Endothelial cell (in vitro differentiated cells): ENCODE data around the gene MGAT4D. TPM values are rescaled to one million over a fixed set of nuclear protein-coding genes. Genes with fewer than 3 reads are reported as not detected.
"Not testable (repeated sequence)": the region's sequence is repeated elsewhere in the genome, so short reads cannot be mapped to it uniquely, and the experiment has no call there.

Source experiments
- DNase-seq: peaks from one replicate; pipeline ENCODE4 v3.0.0; 2021; ENCODE audit warnings: low spot score
- H3K27ac Mint-ChIP-seq: one replicate; pipeline ENCODE4 v1.8.0; 2021; ENCODE audit warnings: mixed read lengths, inconsistent platforms; ENCODE audit not compliant: unreplicated experiment
- H3K27me3 Mint-ChIP-seq: one replicate; pipeline ENCODE4 v1.8.0; 2021; ENCODE audit warnings: mild to moderate bottlenecking, moderate library complexity, mixed read lengths, inconsistent platforms; ENCODE audit not compliant: unreplicated experiment
- H3K36me3 Mint-ChIP-seq: one replicate; pipeline ENCODE4 v1.8.0; 2021; ENCODE audit warnings: mild to moderate bottlenecking, low read depth, mixed read lengths, inconsistent platforms; ENCODE audit not compliant: unreplicated experiment
- H3K4me1 Mint-ChIP-seq: one replicate; pipeline ENCODE4 v1.8.0; 2021; ENCODE audit warnings: mild to moderate bottlenecking, mixed read lengths, inconsistent platforms; ENCODE audit not compliant: unreplicated experiment
- H3K4me3 Mint-ChIP-seq: one replicate; pipeline ENCODE4 v1.8.0; 2021; ENCODE audit warnings: mild to moderate bottlenecking, mixed read lengths, inconsistent platforms; ENCODE audit not compliant: unreplicated experiment
- H3K9me3 Mint-ChIP-seq: one replicate; pipeline ENCODE4 v1.8.0; 2021; ENCODE audit warnings: mixed read lengths, inconsistent platforms; ENCODE audit not compliant: unreplicated experiment
- total RNA-seq: library from RNA; stranded (reverse); fragmentation: NEBNext Ultra II Directional; extraction: Animal tissue kit (Norgen Biotek cat#: 25700); gene quantifications from one replicate; pipeline ENCODE4 v1.2.1, GENCODE V29; 2021; ENCODE audit not compliant: unreplicated experiment
- TF ChIP-seq, protein P1 (sequence below): fragments of 200-600 bp; sonication (generic); IDR thresholded peaks from one replicate; pipeline ENCODE4 v1.5.0; 2021; ENCODE audit warnings: antibody characterized with exemption; ENCODE audit not compliant: unreplicated experiment

Gene MGAT4D
- total RNA-seq, 1 donor from 2014 or later = 0.13 TPM

GRCh38 chr4:140439644-140440142 lies 58.4 kb downstream of the MGAT4D start:
- H3K4me3 Mint-ChIP-seq = no peak overlapping the region
- peaks cover 1% of the 10 kb centered on the region for H3K27me3 Mint-ChIP-seq
- TF ChIP-seq, protein P1, sequence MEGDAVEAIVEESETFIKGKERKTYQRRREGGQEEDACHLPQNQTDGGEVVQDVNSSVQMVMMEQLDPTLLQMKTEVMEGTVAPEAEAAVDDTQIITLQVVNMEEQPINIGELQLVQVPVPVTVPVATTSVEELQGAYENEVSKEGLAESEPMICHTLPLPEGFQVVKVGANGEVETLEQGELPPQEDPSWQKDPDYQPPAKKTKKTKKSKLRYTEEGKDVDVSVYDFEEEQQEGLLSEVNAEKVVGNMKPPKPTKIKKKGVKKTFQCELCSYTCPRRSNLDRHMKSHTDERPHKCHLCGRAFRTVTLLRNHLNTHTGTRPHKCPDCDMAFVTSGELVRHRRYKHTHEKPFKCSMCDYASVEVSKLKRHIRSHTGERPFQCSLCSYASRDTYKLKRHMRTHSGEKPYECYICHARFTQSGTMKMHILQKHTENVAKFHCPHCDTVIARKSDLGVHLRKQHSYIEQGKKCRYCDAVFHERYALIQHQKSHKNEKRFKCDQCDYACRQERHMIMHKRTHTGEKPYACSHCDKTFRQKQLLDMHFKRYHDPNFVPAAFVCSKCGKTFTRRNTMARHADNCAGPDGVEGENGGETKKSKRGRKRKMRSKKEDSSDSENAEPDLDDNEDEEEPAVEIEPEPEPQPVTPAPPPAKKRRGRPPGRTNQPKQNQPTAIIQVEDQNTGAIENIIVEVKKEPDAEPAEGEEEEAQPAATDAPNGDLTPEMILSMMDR = no peak
- H3K27ac Mint-ChIP-seq = no peak overlapping the region
- no peaks in the 10 kb centered on the region for H3K4me1 Mint-ChIP-seq
- no peak for DNase-seq
- no peaks in the 10 kb centered on the region for H3K9me3 Mint-ChIP-seq
- no peaks in the 10 kb centered on the region for H3K36me3 Mint-ChIP-seq

GRCh38 chr4:140427919-140428471 lies 70.1 kb downstream of the MGAT4D start:
- TF ChIP-seq, protein P1 = no peak
- H3K27me3 Mint-ChIP-seq = peaks cover 3% of the 10 kb centered on the region
- no peak for DNase-seq
- H3K27ac Mint-ChIP-seq = peak overlapping the region; percentile 70
- peak overlapping the region; percentile 93 for H3K4me3 Mint-ChIP-seq
- H3K36me3 Mint-ChIP-seq = no peaks in the 10 kb centered on the region
- peaks cover 22% of the 10 kb centered on the region for H3K4me1 Mint-ChIP-seq
- H3K9me3 Mint-ChIP-seq = no peaks in the 10 kb centered on the region

DNA sequence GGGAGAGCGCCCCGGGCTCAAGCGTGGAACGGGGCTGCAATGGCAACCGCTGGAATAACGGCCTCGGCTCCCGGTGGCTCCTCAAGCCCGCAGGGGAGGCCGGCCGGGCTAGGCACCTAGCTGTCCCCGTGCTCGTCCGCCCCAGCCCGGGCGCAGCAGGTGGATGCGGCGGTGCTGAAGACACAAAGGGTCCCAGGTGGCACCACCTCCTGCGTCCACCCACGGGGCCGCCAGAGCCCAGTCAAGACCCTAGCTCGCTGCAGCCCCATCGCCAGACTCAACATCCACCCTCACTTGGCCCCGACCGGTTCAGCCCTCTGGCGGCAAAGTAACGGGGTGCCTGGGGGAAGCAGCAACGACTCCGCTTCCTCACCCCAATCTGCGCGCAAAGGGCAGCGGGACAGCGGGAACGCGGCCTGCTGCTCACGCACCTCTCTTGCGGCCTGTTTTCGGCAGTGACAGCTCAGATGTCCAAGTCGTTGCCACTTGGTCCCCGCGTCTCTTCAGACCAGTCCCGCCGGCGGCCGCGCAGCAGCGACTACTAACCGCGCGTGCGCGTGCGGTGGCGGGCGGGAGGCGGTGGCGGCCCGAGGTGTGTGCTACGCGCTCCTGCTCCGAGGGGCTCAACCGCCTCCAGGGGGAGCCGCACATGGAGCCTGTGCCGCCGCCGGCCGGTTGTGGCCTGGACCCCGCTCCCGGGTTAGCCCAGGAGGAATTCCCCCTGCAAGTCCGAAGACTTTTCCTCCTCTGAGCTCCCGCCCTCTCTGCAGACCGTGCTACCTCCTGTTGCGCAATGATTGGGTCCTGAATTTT lies 70.8 kb downstream of the MGAT4D start, which contains the start of gene CLGN:
TSS of gene CLGN (minus strand) at position 543 of the 813 bp plus-strand sequence. CDS start 14,570 bp downstream, outside the sequence.
- TF ChIP-seq, protein P1 = no peak
- H3K36me3 Mint-ChIP-seq = no peaks in the 10 kb centered on the region
- H3K4me3 Mint-ChIP-seq = peak within 1 kb of the TSS; percentile 93
- H3K4me1 Mint-ChIP-seq = peaks cover 22% of the 10 kb centered on the region
- H3K27me3 Mint-ChIP-seq = peaks cover 3% of the 10 kb centered on the region
- peak; percentile 95 for DNase-seq
- no peaks in the 10 kb centered on the region for H3K9me3 Mint-ChIP-seq
- peak within 1 kb of the TSS; percentile 70 for H3K27ac Mint-ChIP-seq

DNA sequence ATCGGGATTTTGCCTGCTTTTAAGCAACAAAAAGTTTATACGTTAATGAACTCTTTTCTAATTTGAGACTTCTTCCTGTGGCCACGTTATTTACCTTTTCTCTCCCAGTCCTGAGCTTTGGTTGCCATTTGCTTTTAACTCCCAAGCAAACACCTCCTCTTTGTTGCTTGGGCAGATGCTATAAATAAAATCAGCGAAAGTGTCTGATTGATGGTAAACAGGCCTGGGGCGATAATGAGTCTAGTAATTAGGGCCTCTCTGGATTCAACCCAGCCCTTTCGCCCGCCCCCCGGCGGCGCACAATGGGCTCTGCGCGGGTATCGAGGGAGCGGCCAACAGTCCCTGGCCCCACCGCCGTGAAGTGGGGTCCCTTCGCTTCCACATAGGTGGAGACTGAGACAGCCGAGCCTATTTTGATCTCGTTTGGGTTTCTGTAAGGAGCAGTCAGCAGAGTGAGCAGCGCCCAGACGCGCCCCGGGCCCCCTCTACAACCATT lies 71.4 kb downstream of the MGAT4D start:
- no peaks in the 10 kb centered on the region for H3K36me3 Mint-ChIP-seq
- TF ChIP-seq, protein P1 = no peak
- H3K27ac Mint-ChIP-seq = no peak overlapping the region
- peaks cover 22% of the 10 kb centered on the region for H3K4me1 Mint-ChIP-seq
- H3K27me3 Mint-ChIP-seq = peaks cover 3% of the 10 kb centered on the region
- peak overlapping the region; percentile 93 for H3K4me3 Mint-ChIP-seq
- DNase-seq = peak; percentile 40
- no peaks in the 10 kb centered on the region for H3K9me3 Mint-ChIP-seq

GRCh38 chr4:140423106-140423505 lies 75.0 kb downstream of the MGAT4D start:
- Mint-ChIP-seq H3K9me3 (no peaks in the 10 kb centered on the region), H3K27me3 (peaks cover 3% of the 10 kb centered on the region), H3K4me1 (peaks cover 22% of the 10 kb centered on the region), H3K4me3 (no peak overlapping the region), H3K27ac (no peak overlapping the region), H3K36me3 (no peaks in the 10 kb centered on the region)
- TF ChIP-seq, protein P1 = no peak
- no peak for DNase-seq

GRCh38 chr4:140413130-140413969 lies 84.7 kb downstream of the MGAT4D start:
- H3K9me3 Mint-ChIP-seq, H3K36me3 Mint-ChIP-seq, H3K4me3 Mint-ChIP-seq, H3K4me1 Mint-ChIP-seq, DNase-seq, H3K27ac Mint-ChIP-seq, H3K27me3 Mint-ChIP-seq: not testable (repeated sequence)
